ENCODE results near the gene MED9.
"Not testable (repeated sequence)": the region's sequence is repeated elsewhere in the genome, so short reads cannot be mapped to it uniquely, and the experiment has no call there.

MED9 gene

DNA sequence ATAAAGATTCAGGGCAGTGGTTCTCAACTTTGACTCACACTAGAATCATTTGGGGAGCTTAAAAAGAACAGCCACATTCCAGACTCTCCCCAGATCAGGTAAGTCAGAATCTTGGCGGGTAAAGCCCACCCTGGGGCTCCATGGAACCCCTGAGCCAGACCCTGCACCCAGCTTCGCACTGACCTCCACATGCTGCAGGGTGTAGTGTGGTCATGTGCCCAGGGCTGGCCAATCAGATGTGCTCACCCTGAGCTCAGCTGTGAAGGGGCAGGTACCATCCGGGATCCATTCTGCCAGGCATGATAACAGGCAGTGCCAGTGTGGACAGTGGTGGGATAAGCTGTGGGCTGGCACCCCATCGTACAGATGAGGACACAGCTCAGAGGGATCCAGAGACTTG, 28.1 kb upstream of the MED9 start:
- H3K4me1 ChIP-seq (ENCODE audit: control insufficient read depth, low read length) = peaks cover 14% of the 10 kb centered on the region
- H3K4me2 ChIP-seq (ENCODE audit: low read length) = no peak overlapping the region
- no peaks in the 10 kb centered on the region for H3F3A ChIP-seq (ENCODE audit: control insufficient read depth, insufficient read depth)
- no peaks in the 10 kb centered on the region for H3K9me2 ChIP-seq (replicated peaks; ENCODE audit: control insufficient read depth, low read length)
- H3K27me3 ChIP-seq (ENCODE audit: control insufficient read depth, low read length) = peaks cover 23% of the 10 kb centered on the region
- no peaks in the 10 kb centered on the region for H3K79me2 ChIP-seq (ENCODE audit: control insufficient read depth, low read length)
- H3K4me3 ChIP-seq (ENCODE audit: low read length) = no peak overlapping the region
- H3K36me3 ChIP-seq (ENCODE audit: control insufficient read depth, low read length) = no peaks in the 10 kb centered on the region
- TF ChIP-seq EZH2phosphoT487 (IDR thresholded peaks at IDR 0.05; ENCODE audit: borderline replicate concordance, low read length) = no peak
- TF ChIP-seq, protein P1, sequence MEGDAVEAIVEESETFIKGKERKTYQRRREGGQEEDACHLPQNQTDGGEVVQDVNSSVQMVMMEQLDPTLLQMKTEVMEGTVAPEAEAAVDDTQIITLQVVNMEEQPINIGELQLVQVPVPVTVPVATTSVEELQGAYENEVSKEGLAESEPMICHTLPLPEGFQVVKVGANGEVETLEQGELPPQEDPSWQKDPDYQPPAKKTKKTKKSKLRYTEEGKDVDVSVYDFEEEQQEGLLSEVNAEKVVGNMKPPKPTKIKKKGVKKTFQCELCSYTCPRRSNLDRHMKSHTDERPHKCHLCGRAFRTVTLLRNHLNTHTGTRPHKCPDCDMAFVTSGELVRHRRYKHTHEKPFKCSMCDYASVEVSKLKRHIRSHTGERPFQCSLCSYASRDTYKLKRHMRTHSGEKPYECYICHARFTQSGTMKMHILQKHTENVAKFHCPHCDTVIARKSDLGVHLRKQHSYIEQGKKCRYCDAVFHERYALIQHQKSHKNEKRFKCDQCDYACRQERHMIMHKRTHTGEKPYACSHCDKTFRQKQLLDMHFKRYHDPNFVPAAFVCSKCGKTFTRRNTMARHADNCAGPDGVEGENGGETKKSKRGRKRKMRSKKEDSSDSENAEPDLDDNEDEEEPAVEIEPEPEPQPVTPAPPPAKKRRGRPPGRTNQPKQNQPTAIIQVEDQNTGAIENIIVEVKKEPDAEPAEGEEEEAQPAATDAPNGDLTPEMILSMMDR (IDR thresholded peaks at IDR 0.05; ENCODE audit: low read depth, low read length, poor library complexity, severe bottlenecking) = no peak
- H4K20me1 ChIP-seq (ENCODE audit: control insufficient read depth, insufficient read depth, low read depth, low read length) = no peaks in the 10 kb centered on the region
- no peaks in the 10 kb centered on the region for H3K9me3 ChIP-seq (ENCODE audit: control insufficient read depth, insufficient read depth, low read length)
- no peak overlapping the region for H3K27ac ChIP-seq (ENCODE audit: low read depth, low read length)

DNA sequence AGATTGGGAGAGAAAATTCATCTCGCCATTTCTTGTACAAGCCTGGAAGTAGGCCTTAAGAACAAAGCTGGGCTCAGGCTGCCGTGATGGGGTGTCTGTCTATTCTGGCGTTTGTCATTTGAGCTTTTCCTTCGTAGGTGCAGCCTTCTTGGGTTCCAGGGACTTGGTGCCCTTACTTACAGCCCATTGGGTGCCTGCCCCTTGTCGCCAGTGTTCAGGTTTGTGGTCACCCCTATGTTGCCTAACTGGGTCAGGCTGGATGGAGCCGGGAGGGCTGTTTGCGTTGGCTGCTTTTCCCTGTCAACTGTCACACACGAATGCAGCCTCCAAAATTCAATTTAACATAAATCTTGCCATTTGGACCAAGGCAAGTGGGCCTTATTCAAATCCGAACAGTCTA, 23.7 kb upstream of the MED9 start:
- no peaks in the 10 kb centered on the region for H3F3A ChIP-seq (ENCODE audit: control insufficient read depth, insufficient read depth)

DNA sequence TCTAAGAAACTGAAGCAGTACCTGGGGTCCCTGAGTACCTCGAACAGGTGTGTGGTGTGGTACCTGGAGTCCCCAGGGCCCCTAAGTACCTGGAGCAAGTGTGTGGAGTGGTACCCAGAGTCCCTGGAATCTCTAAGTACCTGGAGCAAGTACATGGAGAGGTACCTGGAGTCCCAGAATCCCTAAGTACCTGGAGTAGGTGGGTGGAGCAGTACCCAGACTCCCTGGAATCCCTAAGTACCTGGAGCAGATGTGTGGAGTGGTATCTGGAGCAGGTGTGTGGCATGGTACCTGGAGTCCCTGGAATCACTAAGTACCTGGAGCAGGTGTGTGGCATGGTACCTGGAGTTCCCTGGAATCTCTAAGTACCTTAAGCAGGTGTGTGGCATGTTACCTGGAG, 22.5 kb upstream of the MED9 start:
- no peaks in the 10 kb centered on the region for H4K20me1 ChIP-seq (ENCODE audit: control insufficient read depth, insufficient read depth, low read depth, low read length)
- no peaks in the 10 kb centered on the region for H3K79me2 ChIP-seq (ENCODE audit: control insufficient read depth, low read length)
- no peak overlapping the region for H3K27ac ChIP-seq (ENCODE audit: low read depth, low read length)
- no peaks in the 10 kb centered on the region for H3K36me3 ChIP-seq (ENCODE audit: control insufficient read depth, low read length)
- H3K4me2 ChIP-seq (ENCODE audit: low read length) = no peak overlapping the region
- H3K4me3 ChIP-seq (ENCODE audit: low read length) = no peak overlapping the region
- H3F3A ChIP-seq (ENCODE audit: control insufficient read depth, insufficient read depth) = no peaks in the 10 kb centered on the region
- peaks cover 9% of the 10 kb centered on the region for H3K27me3 ChIP-seq (ENCODE audit: control insufficient read depth, low read length)
- TF ChIP-seq EZH2phosphoT487 (IDR thresholded peaks at IDR 0.05; ENCODE audit: borderline replicate concordance, low read length) = no peak
- TF ChIP-seq, protein P1 (IDR thresholded peaks at IDR 0.05; ENCODE audit: low read depth, low read length, poor library complexity, severe bottlenecking) = no peak
- H3K9me3 ChIP-seq (ENCODE audit: control insufficient read depth, insufficient read depth, low read length) = no peaks in the 10 kb centered on the region
- H3K9me2 ChIP-seq (replicated peaks; ENCODE audit: control insufficient read depth, low read length) = no peaks in the 10 kb centered on the region
- no peaks in the 10 kb centered on the region for H3K4me1 ChIP-seq (ENCODE audit: control insufficient read depth, low read length)

More for the DNA sequence above, 23.7 kb upstream of the MED9 start:
- no peaks in the 10 kb centered on the region for H3K4me1 ChIP-seq (ENCODE audit: control insufficient read depth, low read length)
- no peaks in the 10 kb centered on the region for H3K79me2 ChIP-seq (ENCODE audit: control insufficient read depth, low read length)
- H3K36me3 ChIP-seq (ENCODE audit: control insufficient read depth, low read length) = no peaks in the 10 kb centered on the region
- H4K20me1 ChIP-seq (ENCODE audit: control insufficient read depth, insufficient read depth, low read depth, low read length) = no peaks in the 10 kb centered on the region
- H3K9me3 ChIP-seq (ENCODE audit: control insufficient read depth, insufficient read depth, low read length) = no peaks in the 10 kb centered on the region
- TF ChIP-seq EZH2phosphoT487 (IDR thresholded peaks at IDR 0.05; ENCODE audit: borderline replicate concordance, low read length) = no peak
- TF ChIP-seq, protein P1 (IDR thresholded peaks at IDR 0.05; ENCODE audit: low read depth, low read length, poor library complexity, severe bottlenecking) = no peak
- H3K27me3 ChIP-seq (ENCODE audit: control insufficient read depth, low read length) = peaks cover 10% of the 10 kb centered on the region
- no peaks in the 10 kb centered on the region for H3K9me2 ChIP-seq (replicated peaks; ENCODE audit: control insufficient read depth, low read length)
- no peak overlapping the region for H3K4me2 ChIP-seq (ENCODE audit: low read length)
- no peak overlapping the region for H3K4me3 ChIP-seq (ENCODE audit: low read length)
- no peak overlapping the region for H3K27ac ChIP-seq (ENCODE audit: low read depth, low read length)

DNA sequence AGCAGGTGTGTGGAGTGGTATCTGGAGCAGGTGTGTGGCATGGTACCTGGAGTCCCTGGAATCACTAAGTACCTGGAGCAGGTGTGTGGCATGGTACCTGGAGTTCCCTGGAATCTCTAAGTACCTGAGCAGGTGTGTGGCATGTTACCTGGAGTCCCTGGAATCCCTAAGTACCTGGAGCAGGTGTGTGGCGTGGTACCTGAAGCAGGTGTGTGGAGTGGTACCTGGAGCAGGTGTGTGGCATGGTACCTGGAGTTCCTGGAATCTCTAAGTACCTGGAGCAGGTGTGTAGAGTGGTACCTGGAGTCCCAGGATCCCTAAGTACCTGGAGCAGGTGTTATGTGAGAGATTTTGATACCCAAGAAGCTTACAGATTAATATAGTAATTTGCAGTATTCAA, 22.1 kb upstream of the MED9 start:
- H3K9me2 ChIP-seq (replicated peaks; ENCODE audit: control insufficient read depth, low read length); H3K9me3 ChIP-seq (ENCODE audit: control insufficient read depth, insufficient read depth, low read length); H3K27me3 ChIP-seq (ENCODE audit: control insufficient read depth, low read length); H3K36me3 ChIP-seq (ENCODE audit: control insufficient read depth, low read length); H3K4me3 ChIP-seq (ENCODE audit: low read length); H3K4me2 ChIP-seq (ENCODE audit: low read length); H3K79me2 ChIP-seq (ENCODE audit: control insufficient read depth, low read length); H3F3A ChIP-seq (ENCODE audit: control insufficient read depth, insufficient read depth); H4K20me1 ChIP-seq (ENCODE audit: control insufficient read depth, insufficient read depth, low read depth, low read length); H3K4me1 ChIP-seq (ENCODE audit: control insufficient read depth, low read length); H3K27ac ChIP-seq (ENCODE audit: low read depth, low read length): not testable (repeated sequence)
